IPS-18a (cell line): ENCODE data around the gene INO80C.

Experiments used
- H3K27ac ChIP-seq: one replicate; pipeline ENCODE4 v1.5.1; 2013; ENCODE audit warnings: low read length
- H3K27me3 ChIP-seq: one replicate; pipeline ENCODE4 v1.6.1; 2013; ENCODE audit warnings: mild to moderate bottlenecking, low read length; ENCODE audit not compliant: control insufficient read depth, insufficient read depth
- H3K36me3 ChIP-seq: one replicate; pipeline ENCODE4 v1.6.1; 2013; ENCODE audit warnings: low read depth, low read length; ENCODE audit not compliant: control insufficient read depth
- H3K4me1 ChIP-seq: one replicate; pipeline ENCODE4 v1.6.1; 2013; ENCODE audit warnings: low read depth, low read length; ENCODE audit not compliant: control insufficient read depth
- H3K4me3 ChIP-seq: one replicate; pipeline ENCODE4 v1.5.1; 2013; ENCODE audit warnings: low read length
- H3K9ac ChIP-seq: one replicate; pipeline ENCODE4 v1.6.1; 2013; ENCODE audit warnings: mild to moderate bottlenecking, low read length, moderate library complexity
- H3K9me3 ChIP-seq: one replicate; pipeline ENCODE4 v1.6.1; 2013; ENCODE audit warnings: low read depth, low read length; ENCODE audit not compliant: control insufficient read depth

INO80C gene

GRCh38 chr18:35511428-35511827 lies 13.7 kb upstream of the INO80C start:
- Histone ChIP-seq H3K9ac (no peak overlapping the region), H3K9me3 (no peaks in the 10 kb centered on the region), H3K27me3 (no peaks in the 10 kb centered on the region), H3K4me1 (peaks cover 18% of the 10 kb centered on the region), H3K27ac (no peak overlapping the region), H3K36me3 (no peaks in the 10 kb centered on the region), H3K4me3 (no peak overlapping the region)

DNA sequence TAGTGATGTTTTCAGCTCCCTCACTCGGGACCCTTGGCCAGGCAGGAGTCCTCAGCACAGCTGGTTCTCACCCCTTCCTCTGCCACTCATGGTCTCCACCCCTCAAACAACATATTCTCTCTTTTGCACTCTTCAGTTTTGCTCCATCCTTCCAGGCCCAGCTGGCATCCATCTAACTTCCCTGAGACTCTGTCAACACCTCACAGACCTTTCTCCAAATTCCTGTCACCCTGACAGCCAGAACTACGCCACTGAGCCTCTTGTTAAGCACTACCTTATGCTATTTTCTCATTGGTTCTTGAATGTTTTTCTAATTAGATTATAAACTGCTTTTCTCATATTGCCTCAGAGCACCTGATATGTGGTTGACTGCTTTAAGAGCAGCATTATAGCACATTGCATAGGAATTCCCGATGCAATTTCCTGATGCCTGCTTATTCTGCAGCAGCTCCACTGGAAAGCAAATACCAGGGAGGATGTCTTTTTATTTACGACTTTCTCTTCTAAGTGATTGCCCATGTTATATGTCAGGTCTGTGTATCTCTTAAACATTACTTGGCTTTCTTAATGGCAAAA lies 12.4 kb upstream of the INO80C start:
- H3K27ac ChIP-seq = no peak overlapping the region
- H3K4me1 ChIP-seq = peaks cover 12% of the 10 kb centered on the region

DNA sequence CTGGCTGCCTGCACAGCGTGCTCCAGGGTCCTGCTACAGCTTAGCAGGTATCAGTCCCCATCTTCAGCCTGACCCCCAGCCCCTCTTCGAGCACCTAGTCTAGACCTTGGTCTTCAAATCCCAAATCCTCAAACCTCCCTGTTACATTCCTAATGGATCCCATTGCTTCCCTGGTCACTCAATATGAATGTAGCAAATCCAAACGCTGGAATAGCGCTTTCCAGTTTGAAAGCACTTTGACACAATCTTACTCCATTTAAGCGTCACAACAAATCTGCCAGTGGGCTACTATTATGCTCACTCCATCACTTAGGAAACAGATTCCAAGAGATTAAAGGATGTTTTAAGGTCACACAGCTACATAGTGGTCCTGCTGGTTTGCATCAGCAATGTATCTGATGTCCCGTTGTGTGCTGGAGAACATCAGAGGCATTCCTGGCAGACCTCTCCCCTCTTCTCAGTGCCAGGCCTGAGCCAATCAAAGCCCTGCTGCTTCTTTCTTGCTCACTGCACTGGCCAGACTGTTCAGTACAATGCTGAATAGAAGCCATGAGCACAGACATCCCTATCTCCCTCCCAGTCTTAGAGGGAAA lies 11.1 kb upstream of the INO80C start:
- H3K9me3 ChIP-seq = no peaks in the 10 kb centered on the region
- no peak overlapping the region for H3K9ac ChIP-seq
- H3K27me3 ChIP-seq = no peaks in the 10 kb centered on the region
- peaks cover 12% of the 10 kb centered on the region for H3K4me1 ChIP-seq
- no peak overlapping the region for H3K27ac ChIP-seq
- H3K4me3 ChIP-seq = no peak overlapping the region
- no peaks in the 10 kb centered on the region for H3K36me3 ChIP-seq

More for the DNA sequence above, 12.4 kb upstream of the INO80C start:
- Histone ChIP-seq H3K9ac (no peak overlapping the region), H3K27me3 (no peaks in the 10 kb centered on the region), H3K9me3 (no peaks in the 10 kb centered on the region), H3K4me3 (no peak overlapping the region), H3K36me3 (no peaks in the 10 kb centered on the region)

GRCh38 chr18:35508030-35508429 lies 10.3 kb upstream of the INO80C start:
- H3K4me1 ChIP-seq = peaks cover 12% of the 10 kb centered on the region
- H3K9ac ChIP-seq = no peak overlapping the region
- H3K27me3 ChIP-seq = no peaks in the 10 kb centered on the region
- no peaks in the 10 kb centered on the region for H3K36me3 ChIP-seq
- H3K4me3 ChIP-seq = no peak overlapping the region
- H3K27ac ChIP-seq = no peak overlapping the region
- no peaks in the 10 kb centered on the region for H3K9me3 ChIP-seq

- H3K27me3 ChIP-seq = no peaks in the 10 kb centered on the region
- H3K4me3 ChIP-seq = no peak overlapping the region
- H3K4me1 ChIP-seq = peaks cover 12% of the 10 kb centered on the region
- H3K36me3 ChIP-seq = no peaks in the 10 kb centered on the region
- H3K9me3 ChIP-seq = no peaks in the 10 kb centered on the region
- no peak overlapping the region for H3K9ac ChIP-seq
- no peak overlapping the region for H3K27ac ChIP-seq
Observed at GRCh38 chr18:35507623-35508022, 9.9 kb upstream of the INO80C start.

- peaks cover 12% of the 10 kb centered on the region for H3K4me1 ChIP-seq
- H3K27me3 ChIP-seq = no peaks in the 10 kb centered on the region
- H3K27ac ChIP-seq = no peak overlapping the region
- no peak overlapping the region for H3K4me3 ChIP-seq
- no peak overlapping the region for H3K9ac ChIP-seq
- no peaks in the 10 kb centered on the region for H3K36me3 ChIP-seq
- H3K9me3 ChIP-seq = no peaks in the 10 kb centered on the region
Observed at GRCh38 chr18:35507192-35507591, 9.4 kb upstream of the INO80C start.

DNA sequence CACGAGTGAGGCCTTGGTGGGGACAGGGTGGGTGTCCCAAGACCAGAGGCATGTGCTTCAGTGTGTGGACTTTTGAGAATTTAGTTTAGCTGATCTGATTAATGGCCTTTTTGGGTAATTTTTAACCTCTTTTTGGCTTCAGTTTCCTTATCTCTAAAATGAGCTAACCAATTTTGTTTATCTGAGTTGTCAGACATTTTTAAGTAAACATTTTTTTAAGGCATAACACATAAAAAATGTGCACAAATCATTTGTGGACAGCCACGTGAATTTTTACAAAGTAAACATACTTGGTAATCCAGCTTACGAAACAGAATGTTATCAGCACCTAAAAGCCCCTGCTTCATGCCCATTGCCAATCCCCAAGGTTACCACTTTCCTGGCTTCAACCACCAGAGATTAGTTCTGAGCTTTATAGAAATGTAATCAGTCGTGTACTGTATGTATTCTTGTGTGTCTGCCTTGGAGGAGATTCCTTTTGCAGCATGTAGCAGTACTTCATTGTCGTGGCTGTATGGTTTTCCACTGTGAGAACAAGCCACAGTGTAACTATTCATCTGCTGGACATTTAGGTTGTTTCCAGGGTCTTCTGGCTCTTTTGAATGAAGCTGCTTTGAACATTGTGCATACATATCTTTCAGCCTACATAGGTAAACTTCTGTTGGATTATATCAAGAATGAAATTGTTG lies 8.4 kb upstream of the INO80C start:
- Histone ChIP-seq H3K27me3 (no peaks in the 10 kb centered on the region), H3K27ac (no peak overlapping the region), H3K4me3 (no peak overlapping the region), H3K9ac (no peak overlapping the region), H3K4me1 (peaks cover 12% of the 10 kb centered on the region), H3K9me3 (no peaks in the 10 kb centered on the region), H3K36me3 (no peaks in the 10 kb centered on the region)

- Histone ChIP-seq H3K4me1 (peaks cover 16% of the 10 kb centered on the region), H3K36me3 (no peaks in the 10 kb centered on the region), H3K9me3 (no peaks in the 10 kb centered on the region), H3K27ac (no peak overlapping the region), H3K4me3 (no peak overlapping the region), H3K27me3 (no peaks in the 10 kb centered on the region), H3K9ac (no peak overlapping the region)
Observed at GRCh38 chr18:35504996-35505395, 7.2 kb upstream of the INO80C start.

GRCh38 chr18:35502052-35502451 lies 4.3 kb upstream of the INO80C start:
- Histone ChIP-seq H3K4me1 (peaks cover 7% of the 10 kb centered on the region), H3K36me3 (no peaks in the 10 kb centered on the region), H3K9ac (no peak overlapping the region), H3K4me3 (no peak overlapping the region), H3K9me3 (no peaks in the 10 kb centered on the region), H3K27ac (no peak overlapping the region), H3K27me3 (no peaks in the 10 kb centered on the region)

DNA sequence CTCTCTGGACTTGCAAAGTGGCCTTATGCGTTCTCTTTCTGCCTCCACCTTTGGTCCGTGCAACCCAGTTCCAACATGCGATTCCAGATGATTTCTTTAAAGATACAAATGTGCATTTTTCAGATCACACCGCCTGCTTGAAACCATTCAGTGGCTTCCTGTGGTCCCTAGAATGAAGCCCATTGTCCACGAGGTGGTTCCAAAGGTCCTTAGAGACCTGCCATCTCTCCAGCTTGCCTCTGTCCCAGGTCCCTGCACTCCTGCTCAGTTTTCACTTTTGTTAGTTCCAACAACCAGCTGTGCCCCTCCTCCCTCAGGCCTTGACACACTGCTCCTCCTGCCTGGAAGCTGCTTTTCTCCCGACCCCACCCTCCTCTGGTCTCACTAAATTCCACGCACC lies 3.6 kb upstream of the INO80C start:
- no peaks in the 10 kb centered on the region for H3K36me3 ChIP-seq
- no peak overlapping the region for H3K4me3 ChIP-seq
- H3K9ac ChIP-seq = no peak overlapping the region
- H3K27ac ChIP-seq = no peak overlapping the region
- no peaks in the 10 kb centered on the region for H3K27me3 ChIP-seq
- peaks cover 14% of the 10 kb centered on the region for H3K4me1 ChIP-seq
- H3K9me3 ChIP-seq = no peaks in the 10 kb centered on the region

DNA sequence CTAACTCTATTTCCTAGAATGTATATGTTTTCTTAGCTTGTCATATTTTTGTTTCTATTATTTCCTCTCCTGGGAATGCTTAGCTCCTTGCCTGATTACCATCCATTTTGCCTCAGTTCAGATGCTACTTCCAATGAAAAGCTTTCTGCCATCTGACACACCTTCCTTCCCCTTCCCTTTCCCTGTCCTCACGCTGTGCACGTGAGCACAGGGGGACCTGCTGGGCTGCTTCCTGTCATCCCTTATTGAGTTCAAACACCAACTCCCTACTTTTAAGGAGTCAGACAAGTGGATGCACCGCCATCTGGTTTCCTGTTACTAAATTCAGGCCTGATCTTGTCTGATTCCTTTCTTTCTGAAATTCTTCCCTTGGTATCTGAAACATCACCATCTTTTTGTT lies 2.4 kb upstream of the INO80C start:
- Histone ChIP-seq H3K27me3 (no peaks in the 10 kb centered on the region), H3K4me1 (peaks cover 18% of the 10 kb centered on the region), H3K9me3 (no peaks in the 10 kb centered on the region), H3K4me3 (no peak overlapping the region), H3K27ac (no peak overlapping the region), H3K36me3 (no peaks in the 10 kb centered on the region), H3K9ac (no peak overlapping the region)

- H3K9me3 ChIP-seq = no peaks in the 10 kb centered on the region
- H3K9ac ChIP-seq = peak overlapping the region; percentile 77
- no peaks in the 10 kb centered on the region for H3K27me3 ChIP-seq
- peak overlapping the region; percentile 78 for H3K27ac ChIP-seq
- peak overlapping the region; percentile 81 for H3K4me3 ChIP-seq
- no peaks in the 10 kb centered on the region for H3K36me3 ChIP-seq
- H3K4me1 ChIP-seq = peaks cover 21% of the 10 kb centered on the region
Observed at GRCh38 chr18:35497027-35497369, 762 bp downstream of the INO80C start.
